Stimulated activated CD8-positive, alpha-beta memory T cell treated with anti-CD3 and anti-CD28 coated beads, Interleukin-12 subunit alpha, Interleukin-12 subunit beta, amount 100 ng/mL, for 4 hours (primary cell): ENCODE measurements around the gene RYR1.
"Not testable (repeated sequence)": the region's sequence is repeated elsewhere in the genome, so short reads cannot be mapped to it uniquely, and the experiment has no call there.

ENCODE experiments used
- DNase-seq: peaks from one replicate; pipeline ENCODE4 v3.0.0-alpha.2; 2020; ENCODE audit warnings: low read depth

The RYR1 gene

DNA sequence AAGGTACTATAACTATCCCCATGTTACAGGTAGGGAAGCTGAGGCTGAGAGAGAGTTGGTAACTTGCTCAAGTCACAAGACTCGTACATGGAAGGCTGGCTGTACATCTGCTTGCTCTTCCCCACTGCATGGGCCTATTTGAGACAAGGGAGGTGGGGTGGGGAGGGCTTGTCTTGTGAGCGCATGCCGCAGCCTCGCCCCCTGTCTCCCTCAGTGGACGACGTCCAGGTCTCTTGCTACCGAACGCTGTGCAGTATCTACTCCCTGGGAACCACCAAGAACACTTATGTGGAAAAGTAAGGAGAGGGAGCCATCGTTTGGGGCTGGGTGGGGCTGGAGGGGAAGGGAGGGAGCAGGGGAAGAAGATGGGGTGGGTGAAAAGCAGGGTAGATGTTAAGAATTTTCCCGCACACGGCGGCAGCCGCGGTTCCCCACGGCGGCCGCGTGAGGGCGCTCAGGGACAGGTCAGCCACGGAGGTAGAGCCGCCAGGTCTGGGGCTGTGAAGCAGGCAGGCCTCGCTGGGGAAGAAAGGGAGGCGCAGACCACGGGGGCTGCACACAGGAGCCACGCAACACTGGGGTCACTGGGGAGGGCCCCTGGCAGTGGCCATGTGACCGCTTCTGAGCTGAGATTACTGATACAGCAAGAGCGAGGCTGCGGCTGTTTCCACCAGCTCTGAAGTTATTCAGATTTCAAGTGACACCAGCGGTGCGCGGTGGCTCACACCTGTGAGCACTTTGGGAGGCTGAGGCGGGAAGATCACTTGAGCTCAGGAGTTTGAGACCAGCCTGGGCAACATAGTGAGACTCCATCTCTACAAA lies 81.5 kb downstream of the RYR1 start:
- peak; percentile 45 for DNase-seq

DNA sequence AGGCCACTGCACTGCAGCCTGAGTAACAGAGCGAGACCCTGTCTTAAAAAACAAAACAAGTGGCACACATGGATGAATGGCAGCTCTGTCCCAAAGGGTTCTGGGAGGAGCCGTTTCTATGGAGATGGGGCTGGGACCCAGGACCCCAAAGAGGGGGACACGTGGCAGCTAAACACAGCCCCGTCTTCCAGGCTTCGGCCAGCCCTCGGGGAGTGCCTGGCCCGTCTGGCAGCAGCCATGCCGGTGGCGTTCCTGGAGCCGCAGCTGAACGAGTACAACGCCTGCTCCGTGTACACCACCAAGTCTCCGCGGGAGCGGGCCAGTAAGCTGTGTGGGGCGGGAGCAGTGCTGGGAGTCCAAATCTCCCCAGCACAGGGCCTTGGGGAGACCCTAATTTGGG lies 82.4 kb downstream of the RYR1 start:
- DNase-seq, result no peak

DNA sequence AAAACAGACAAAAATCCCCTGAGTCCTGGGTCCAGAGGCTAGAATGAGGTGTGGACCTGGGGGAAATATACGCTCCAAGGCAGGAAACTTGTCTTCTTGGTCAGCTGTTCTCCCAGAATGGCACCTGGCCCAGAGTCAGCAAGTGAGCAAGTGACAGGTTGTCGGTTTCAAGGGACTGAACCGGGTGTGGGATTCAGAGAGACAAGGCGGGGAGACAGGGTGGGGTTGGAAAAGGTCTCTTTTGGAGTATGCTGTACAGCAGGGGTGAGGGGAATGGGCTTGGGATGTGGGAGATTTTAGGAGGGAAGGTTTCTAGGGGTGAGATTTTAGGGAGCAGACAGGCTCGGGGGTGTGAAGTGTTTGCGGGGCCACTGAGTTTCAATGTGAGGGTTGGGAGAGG lies 83.3 kb downstream of the RYR1 start:
- no peak for DNase-seq

DNA sequence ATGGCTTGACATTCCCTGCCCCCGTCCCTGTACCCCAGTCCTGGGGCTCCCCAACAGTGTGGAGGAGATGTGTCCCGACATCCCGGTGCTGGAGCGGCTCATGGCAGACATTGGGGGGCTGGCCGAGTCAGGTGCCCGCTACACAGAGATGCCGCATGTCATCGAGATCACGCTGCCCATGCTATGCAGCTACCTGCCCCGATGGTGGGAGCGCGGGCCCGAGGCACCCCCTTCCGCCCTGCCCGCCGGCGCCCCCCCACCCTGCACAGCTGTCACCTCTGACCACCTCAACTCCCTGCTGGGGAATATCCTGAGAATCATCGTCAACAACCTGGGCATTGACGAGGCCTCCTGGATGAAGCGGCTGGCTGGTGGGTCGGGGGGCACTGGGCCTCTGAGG lies 83.8 kb downstream of the RYR1 start:
- no peak for DNase-seq

DNA sequence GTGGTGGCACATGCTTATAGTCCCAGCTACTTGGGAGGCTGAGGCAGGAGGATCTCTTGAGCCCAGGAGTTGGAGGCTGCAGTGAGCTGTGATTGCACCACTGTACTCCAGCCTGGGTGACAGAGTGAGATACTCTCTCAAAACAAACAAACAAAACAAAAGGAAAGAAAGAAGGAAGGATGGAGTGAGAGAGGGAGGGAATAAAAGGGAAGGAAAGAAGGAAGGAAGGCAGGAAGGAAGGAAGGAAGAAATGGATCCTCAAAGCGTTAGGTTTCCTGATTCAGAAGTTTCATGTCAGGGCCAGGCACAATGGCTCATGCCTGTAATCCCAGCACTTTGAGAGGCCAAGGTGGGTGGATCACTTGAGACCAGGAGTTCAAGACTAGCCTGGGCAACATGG lies 84.5 kb downstream of the RYR1 start:
- DNase-seq, result not testable (repeated sequence)

DNA sequence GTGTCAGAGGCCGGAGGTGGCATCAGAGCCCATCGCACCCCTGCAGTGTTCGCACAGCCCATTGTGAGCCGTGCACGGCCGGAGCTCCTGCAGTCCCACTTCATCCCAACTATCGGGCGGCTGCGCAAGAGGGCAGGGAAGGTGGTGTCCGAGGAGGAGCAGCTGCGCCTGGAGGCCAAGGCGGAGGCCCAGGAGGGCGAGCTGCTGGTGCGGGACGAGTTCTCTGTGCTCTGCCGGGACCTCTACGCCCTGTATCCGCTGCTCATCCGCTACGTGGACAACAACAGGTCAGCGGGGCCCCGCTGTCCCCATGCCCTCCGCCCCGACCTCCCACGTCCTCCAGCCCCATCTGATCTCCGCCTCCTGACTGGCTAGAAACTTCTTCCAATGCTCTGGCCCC lies 85.7 kb downstream of the RYR1 start:
- DNase-seq, result no peak

DNA sequence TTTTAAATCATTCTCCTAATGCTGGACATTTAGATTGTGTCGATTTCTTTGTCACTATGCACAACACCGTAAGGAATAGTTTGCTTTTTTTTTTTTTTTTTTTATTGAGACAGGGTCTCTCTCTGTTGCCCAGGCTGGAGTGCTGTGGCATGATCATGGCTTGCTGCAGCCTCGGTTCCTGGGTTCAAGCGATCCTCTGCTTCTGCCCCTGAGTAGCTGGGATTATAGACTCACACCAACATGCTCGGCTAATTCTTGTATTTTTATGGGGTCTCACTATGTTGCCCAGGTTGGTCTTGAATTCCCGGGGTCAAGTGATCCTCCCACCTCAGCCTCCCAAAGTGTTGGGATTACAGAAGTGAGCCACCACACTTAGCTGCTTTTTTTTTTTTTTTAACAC lies 86.5 kb downstream of the RYR1 start:
- no peak for DNase-seq

DNA sequence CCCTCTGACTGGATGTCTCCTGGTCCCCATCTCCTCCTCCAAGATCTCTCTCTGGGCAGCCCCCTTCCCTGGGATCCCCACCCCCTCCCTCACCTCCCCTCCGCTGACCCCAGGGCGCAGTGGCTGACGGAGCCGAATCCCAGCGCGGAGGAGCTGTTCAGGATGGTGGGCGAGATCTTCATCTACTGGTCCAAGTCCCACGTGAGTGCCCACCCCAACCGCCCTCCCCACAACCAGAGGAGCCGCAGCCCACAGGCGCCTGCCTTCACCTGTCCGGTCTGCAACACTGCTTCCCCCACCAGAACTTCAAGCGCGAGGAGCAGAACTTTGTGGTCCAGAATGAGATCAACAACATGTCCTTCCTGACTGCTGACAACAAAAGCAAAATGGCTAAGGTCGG lies 89.4 kb downstream of the RYR1 start:
- DNase-seq, result no peak

DNA sequence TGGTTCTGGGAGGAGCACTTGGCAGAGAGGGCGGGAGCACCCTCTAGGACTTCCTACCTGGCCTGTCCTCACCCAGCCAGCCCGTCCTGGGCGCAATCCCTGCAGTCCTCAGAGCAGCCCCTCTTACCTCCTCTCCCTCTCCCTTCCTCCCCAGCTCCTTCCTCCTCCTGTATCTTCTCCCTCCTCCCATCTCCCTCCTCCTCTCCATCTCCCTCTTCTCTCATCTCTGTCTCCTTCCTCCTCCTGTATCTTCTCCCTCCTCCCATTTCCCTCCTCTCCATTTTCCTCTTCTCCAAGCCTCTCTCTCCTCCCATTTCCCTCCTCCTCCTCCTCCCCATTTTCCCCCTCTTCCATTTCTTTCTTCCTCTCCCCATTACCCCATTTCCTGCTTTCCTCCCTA lies 89.8 kb downstream of the RYR1 start:
- no peak for DNase-seq

DNA sequence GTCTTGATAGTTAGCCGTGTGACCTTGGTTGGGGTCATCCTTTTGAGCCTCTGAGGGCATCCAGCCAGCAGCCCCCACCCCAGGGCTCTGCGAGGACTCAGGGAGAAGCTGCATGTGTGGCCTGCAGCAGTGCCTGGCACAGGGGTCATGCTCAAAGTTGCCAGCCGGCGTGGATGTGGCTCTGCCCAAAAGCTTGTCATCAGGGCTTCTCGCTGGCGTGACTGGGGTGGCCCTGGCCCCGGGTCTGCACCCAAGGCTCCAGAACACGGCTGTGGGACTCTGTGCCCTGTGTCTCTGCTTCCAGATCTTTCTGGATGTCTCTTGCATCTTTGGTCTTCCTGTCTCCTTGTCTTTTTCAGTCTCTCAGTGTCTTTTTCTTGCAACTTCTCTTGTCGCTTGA lies 90.9 kb downstream of the RYR1 start:
- no peak for DNase-seq

DNA sequence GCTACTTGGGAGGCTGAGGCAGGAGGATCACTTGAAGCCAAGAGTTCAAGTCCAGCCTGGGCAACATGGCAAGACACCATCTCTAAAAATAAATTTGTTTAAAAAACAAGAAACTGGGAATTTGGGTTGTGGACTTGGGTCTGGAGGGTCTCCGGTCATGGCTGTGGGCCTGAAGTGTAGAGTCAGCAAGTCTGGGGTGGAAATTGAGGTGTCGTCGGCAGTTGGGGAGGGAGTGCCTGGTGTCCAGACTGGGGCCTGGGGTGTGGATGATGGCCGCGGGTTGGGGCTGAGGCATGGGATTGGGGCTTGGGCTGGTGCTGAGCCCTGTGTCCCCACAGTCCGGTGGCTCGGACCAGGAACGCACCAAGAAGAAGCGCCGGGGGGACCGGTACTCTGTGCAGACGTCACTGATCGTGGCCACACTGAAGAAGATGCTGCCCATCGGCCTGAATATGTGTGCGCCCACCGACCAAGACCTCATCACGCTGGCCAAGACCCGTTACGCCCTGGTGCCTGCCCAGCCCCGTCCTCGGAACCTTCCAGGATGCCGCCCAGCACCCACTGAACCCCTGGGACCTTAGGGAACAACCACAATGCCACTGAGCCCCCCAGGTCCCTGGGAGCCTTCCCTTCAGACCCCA lies 91.6 kb downstream of the RYR1 start:
- no peak for DNase-seq

DNA sequence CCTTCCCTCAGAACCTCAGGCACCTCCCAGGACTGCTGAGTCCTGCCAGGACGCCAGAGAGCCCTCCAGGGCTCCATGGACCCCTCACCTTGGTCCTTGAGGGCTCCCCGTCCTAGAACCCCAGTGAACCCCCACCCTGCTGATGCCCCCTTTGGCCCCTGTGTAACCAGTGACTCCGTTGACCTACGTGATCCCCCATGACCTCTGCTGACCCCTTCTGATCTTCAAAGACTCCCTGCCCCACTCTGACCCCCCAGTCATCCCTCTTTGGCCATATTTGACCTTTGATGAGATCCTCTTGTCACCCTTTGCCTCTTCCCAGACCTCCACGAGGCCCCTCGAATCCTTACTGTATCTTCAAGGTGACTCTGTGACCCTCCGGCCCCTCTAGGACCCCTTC lies 92.9 kb downstream of the RYR1 start:
- DNase-seq, result no peak

DNA sequence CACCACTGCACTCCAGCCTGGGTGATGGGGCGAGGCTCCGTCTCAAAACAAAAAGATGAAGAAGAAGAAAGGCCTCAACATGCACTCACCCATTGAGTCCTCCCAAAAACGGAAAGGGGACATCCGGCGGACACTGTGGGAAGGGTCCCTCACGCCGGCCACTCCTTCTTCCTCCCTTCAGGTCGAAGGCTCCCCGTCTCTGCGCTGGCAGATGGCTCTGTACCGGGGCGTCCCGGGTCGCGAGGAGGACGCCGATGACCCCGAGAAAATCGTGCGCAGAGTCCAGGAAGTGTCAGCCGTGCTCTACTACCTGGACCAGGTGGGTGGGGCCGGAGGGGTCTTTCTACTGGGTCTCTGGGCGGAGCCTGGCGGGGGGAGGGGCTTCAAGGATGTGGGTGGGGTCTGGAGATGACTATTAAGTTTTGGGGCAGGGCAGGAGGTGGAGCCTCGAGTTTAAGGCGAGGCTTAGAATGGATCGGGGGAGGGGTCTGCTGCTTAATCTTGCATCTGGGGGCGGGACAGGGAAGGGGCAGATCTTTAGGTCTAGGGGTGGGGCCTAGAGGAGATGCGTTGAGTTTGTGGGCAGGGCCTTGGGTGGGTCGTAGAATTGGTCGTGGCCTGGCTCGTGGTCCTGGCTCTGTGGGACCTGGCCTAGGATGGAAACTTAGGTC lies 94.1 kb downstream of the RYR1 start:
- DNase-seq, result no peak

DNA sequence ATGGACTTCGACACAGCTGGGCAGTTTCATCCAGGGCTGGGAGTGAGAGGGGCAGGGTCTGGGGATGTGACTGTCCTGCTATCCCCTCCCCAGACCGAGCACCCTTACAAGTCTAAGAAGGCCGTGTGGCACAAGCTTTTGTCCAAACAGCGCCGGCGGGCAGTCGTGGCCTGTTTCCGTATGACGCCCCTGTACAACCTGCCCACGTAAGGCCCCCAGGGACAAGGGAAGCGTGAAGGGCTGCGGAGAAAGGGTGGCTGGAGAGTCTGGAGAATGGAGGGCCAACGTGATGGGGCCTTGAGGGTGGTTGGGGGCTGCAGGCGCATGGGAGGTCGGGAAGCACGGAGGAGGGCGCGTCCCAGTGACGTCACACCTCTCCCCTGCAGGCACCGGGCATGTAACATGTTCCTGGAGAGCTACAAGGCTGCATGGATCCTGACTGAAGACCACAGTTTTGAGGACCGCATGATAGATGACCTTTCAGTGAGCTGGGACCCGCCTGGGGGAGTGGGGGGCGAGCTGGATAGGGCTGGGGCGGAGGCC lies 94.8 kb downstream of the RYR1 start:
- DNase-seq, result no peak

DNA sequence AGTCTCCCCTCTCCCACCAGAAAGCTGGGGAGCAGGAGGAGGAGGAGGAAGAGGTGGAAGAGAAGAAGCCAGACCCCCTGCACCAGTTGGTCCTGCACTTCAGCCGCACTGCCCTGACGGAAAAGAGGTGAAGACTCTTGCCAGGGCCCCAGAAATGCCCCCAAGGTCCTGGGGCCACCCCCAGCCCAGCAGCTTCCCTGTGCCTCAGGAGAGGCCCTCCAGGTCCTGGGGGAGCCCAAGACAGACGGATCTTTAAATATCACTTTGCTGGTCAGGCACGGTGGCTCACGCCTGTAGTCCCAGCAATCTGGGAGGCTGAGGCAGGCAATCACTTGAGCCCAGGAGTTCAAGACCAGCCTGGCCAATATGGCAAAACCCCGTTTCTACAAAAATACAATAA lies 95.4 kb downstream of the RYR1 start:
- DNase-seq, result no peak

DNA sequence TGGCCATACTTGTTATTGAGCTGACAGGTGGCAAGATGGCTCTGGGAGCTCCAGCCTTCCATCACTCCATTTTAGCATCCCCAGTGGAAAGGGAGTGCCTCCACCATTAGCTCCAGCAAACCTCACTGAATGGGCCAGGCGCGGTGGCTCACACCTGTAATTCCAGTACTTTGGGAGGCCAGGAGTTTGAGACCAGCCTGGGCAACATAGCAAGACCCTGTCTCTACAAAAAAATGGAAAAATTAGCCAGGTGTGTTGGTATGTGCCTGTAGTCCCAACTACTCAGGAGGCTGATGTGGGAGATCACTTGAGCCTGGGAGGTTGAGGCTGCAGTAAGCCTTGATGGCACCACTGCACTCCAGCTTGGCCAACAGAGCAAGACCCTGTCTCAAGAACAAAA lies 98.0 kb downstream of the RYR1 start:
- DNase-seq, result no peak

DNA sequence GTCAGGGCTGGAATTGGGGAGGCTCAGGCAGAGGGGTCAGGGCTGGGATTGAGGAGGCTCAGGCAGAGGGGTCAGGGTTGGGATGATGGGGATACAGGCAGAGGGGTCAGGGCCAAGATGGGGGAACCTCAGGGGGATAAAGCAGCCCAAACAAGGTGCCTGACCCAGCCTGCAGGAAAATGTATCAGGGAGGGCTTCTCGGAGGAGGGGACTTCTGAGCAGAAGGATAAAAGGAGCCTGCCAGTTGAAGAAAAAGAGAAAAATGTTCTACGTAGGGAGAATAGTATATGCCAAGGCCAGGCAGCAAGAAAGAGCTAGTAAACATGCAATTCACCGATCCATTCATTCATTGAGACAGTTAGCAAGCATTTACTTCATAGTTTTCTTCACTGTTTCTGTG lies 99.4 kb downstream of the RYR1 start:
- no peak for DNase-seq

DNA sequence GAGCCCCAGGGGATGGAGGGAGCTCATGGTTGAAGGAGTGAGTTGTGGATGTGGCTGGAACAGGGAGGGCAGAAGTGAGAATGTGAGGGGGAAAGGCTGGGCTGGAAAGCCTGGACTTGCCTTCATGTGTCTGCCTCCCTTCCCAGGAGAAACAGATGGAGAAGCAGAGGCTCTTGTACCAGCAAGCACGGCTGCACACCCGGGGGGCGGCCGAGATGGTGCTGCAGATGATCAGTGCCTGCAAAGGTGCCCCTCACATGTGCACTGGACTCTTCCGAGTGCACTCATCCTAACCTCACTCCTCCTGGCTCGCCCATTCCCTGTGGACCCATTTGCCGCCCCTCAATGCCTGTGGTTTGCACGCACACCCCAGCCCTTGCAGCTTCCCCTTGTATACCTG lies 101.1 kb downstream of the RYR1 start:
- DNase-seq, result no peak

DNA sequence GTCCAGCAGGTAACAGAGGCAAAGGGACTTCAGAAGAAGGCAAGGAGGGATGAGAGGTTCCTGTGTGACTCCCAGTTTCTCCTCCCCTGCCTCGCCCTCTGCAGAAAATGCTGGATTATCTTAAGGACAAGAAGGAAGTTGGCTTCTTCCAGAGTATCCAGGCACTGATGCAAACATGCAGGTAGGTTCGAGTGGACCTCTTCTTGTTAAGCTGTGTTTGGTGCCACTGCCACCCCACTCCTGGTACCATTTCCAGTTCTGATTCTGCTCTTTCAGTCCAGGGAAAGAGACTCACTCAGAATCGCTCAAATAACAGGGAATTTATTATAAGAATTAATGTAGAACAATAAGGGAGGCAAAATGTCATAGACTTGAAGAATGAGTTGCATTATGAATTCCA lies 101.7 kb downstream of the RYR1 start:
- DNase-seq, result no peak

DNA sequence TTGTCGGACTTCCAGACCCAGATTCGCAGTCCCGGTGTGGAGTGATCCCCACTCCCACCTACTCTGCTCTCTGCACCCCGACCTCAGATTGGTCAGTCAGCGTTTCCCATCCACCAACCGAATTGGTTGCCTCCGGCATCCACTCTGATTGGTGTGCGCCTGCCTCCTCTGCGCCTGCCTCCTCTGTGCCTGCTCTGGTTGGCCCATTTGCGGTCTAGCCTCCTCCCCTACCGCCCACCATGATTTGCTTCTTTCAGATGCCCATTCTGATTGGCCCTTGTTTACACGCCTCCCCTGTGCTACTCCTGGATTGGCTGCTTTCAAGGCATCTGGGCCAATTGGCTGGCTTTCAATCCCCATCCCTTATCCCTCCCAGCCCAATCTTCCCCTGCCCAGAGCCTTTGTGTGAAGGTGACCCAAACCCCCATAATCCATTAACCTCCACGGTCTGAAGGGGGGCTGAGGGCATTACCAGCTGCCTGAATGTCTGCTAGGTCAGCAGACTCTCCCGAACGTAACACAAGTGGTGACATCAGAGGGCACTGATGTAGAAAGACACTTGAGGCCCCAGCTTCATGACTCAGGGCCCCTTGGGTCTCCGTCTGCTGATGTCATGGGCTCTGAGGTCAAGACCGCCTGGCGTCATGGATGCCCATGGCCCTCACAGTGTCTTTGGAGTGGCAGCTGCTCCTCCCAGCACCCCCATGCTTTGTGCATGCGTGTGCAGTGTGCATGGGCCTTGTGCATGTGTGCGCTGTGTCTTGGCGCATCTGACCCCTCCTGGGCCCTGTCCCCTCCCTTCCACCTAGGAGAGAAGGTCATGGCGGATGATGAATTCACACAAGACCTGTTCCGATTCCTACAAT lies 103.8 kb downstream of the RYR1 start:
- no peak for DNase-seq

DNA sequence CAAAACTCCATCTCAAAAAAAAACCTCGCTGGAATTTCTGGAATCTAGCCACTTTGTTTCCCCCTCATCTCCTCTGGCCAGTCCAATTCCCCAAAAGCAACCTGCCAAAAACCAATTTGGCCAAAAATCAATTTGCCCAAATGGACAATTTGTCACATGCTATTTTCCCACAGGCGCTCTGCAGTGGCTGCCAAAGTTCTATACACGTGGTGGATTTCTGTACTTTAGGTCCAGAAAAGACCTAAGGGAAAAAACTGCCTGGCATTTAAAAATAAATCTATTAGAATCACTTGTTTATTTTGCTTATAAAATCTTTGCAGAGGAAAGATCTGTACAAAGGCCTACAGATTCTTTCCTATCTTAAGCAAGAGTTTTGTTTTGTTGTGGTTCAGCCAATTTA lies 104.9 kb downstream of the RYR1 start:
- no peak for DNase-seq
